IMR-90 (cell line): ENCODE results near the gene AP1S1. TPM values are rescaled to one million over a fixed set of nuclear protein-coding genes. Genes with fewer than 3 reads are reported as not detected.

ENCODE experiments used
- ATAC-seq: fragments of 200-7000 bp; cut with Tn5 transposase; 2 replicates; pipeline ENCODE4 v1.9.1; 2020; ENCODE audit warnings: low read depth, mild to moderate bottlenecking, moderate library complexity
- BruUV-seq: library from RNA; stranded (reverse); fragments of 400-500 nt; replicated peaks from 2 replicates; lab custom pipeline; 2021; lab: Mats Ljungman, UMichigan
- CTCF ChIA-PET: fragments of 300-600 bp; formaldehyde crosslinking; extraction: SDS; loops from one replicate; lab custom pipeline; 2021; ENCODE audit warnings: antibody characterized with exemption; lab: Yijun Ruan, JAX
- POLR2A ChIA-PET: fragments of 300-600 bp; sonication (Branson Sonifier 250); formaldehyde crosslinking; loops from one replicate; lab custom pipeline; 2022; ENCODE audit warnings: antibody characterized with exemption; ENCODE audit not compliant: unreplicated experiment; lab: Charles Lee
- DNase-seq: peaks from one replicate; pipeline ENCODE4 v3.0.0; 2013
- H2AFZ ChIP-seq: replicated peaks from 2 replicates; pipeline ENCODE3; 2013; ENCODE audit warnings: low read length, mild to moderate bottlenecking; ENCODE audit not compliant: poor library complexity
- H2AK5ac ChIP-seq: 2 replicates; pipeline ENCODE4 v1.6.1; 2013; ENCODE audit warnings: low read depth, low read length, inconsistent platforms
- H2AK9ac ChIP-seq: replicated peaks from 2 replicates; pipeline ENCODE3; 2013; ENCODE audit warnings: mild to moderate bottlenecking, low read depth, low read length, moderate library complexity; ENCODE audit not compliant: poor library complexity
- H2BK120ac ChIP-seq: 2 replicates; pipeline ENCODE4 v1.6.1; 2013; ENCODE audit warnings: low read depth, low read length, inconsistent platforms
- H2BK15ac ChIP-seq: 3 replicates; pipeline ENCODE4 v1.6.1; 2013; ENCODE audit warnings: low read depth, low read length, inconsistent platforms
- H2BK20ac ChIP-seq: 2 replicates; pipeline ENCODE4 v1.6.1; 2013; ENCODE audit warnings: low read depth, mild to moderate bottlenecking, inconsistent platforms, low read length, moderate library complexity
- H2BK5ac ChIP-seq: 2 replicates; pipeline ENCODE4 v1.6.1; 2013; ENCODE audit warnings: mild to moderate bottlenecking, low read depth, low read length, inconsistent platforms; ENCODE audit not compliant: poor library complexity, severe bottlenecking
- H3K14ac ChIP-seq: replicated peaks from 2 replicates; pipeline ENCODE4 v1.6.1; 2013; ENCODE audit warnings: low read depth, low read length, inconsistent platforms
- H3K18ac ChIP-seq: 2 replicates; pipeline ENCODE4 v1.6.1; 2013; ENCODE audit warnings: low read depth, low read length, control low read depth
- H3K23ac ChIP-seq: 2 replicates; pipeline ENCODE4 v1.6.1; 2013; ENCODE audit warnings: low read depth, low read length, inconsistent platforms
- H3K27ac ChIP-seq: 2 replicates; pipeline ENCODE4 v1.5.1; 2013; ENCODE audit warnings: mild to moderate bottlenecking, control low read depth, low read length; ENCODE audit not compliant: insufficient read depth
- H3K27me3 ChIP-seq: 2 replicates; pipeline ENCODE4 v1.6.1; 2013; ENCODE audit warnings: low read length; ENCODE audit not compliant: control insufficient read depth, insufficient read depth
- H3K36me3 ChIP-seq: 2 replicates; pipeline ENCODE4 v1.6.1; 2013; ENCODE audit warnings: low read length, mixed read lengths; ENCODE audit not compliant: control insufficient read depth, insufficient read depth
- H3K4ac ChIP-seq: 2 replicates; pipeline ENCODE4 v1.6.1; 2013; ENCODE audit warnings: low read depth, low read length, inconsistent platforms
- H3K4me1 ChIP-seq: 2 replicates; pipeline ENCODE4 v1.6.1; 2013; ENCODE audit warnings: low read length, mixed read lengths; ENCODE audit not compliant: control insufficient read depth, insufficient read depth
- H3K4me2 ChIP-seq: 2 replicates; pipeline ENCODE4 v1.6.1; 2013; ENCODE audit warnings: low read depth, mild to moderate bottlenecking, control low read depth, low read length, moderate library complexity
- H3K4me3 ChIP-seq: 2 replicates; pipeline ENCODE4 v1.5.1; 2013; ENCODE audit warnings: low read depth, mild to moderate bottlenecking, control low read depth, low read length, moderate library complexity; ENCODE audit not compliant: insufficient read depth
- H3K56ac ChIP-seq: 2 replicates; pipeline ENCODE4 v1.6.1; 2013; ENCODE audit warnings: low read length, inconsistent platforms; ENCODE audit not compliant: insufficient read depth; ENCODE audit errors: extremely low read depth
- H3K79me1 ChIP-seq, 2 experiments: 2 replicates each; pipeline ENCODE4 v1.6.1; 2013; ENCODE audit warnings: low read length in 2 of 2, inconsistent platforms in 1 of 2, low read depth in 1 of 2
- H3K9ac ChIP-seq: 2 replicates; pipeline ENCODE4 v1.6.1; 2013; ENCODE audit warnings: low read depth, low read length, control low read depth
- H3K9me1 ChIP-seq: 2 replicates; pipeline ENCODE4 v1.6.1; 2013; ENCODE audit warnings: low read length, inconsistent platforms; ENCODE audit not compliant: insufficient read depth
- H3K9me3 ChIP-seq: 2 replicates; pipeline ENCODE4 v1.6.1; 2013; ENCODE audit warnings: low read length; ENCODE audit not compliant: control insufficient read depth, insufficient read depth
- H4K20me1 ChIP-seq: 2 replicates; pipeline ENCODE4 v1.6.1; 2013; ENCODE audit warnings: low read length, inconsistent platforms; ENCODE audit not compliant: insufficient read depth
- H4K5ac ChIP-seq: 2 replicates; pipeline ENCODE4 v1.6.1; 2013; ENCODE audit warnings: mild to moderate bottlenecking, low read depth, low read length, control low read depth
- H4K8ac ChIP-seq, 2 experiments: 2 replicates each; pipeline ENCODE4 v1.6.1; 2013; ENCODE audit warnings: low read depth in 2 of 2, low read length in 2 of 2, control low read depth in 1 of 2, inconsistent platforms in 1 of 2
- H4K91ac ChIP-seq: 2 replicates; pipeline ENCODE4 v1.6.1; 2013; ENCODE audit warnings: low read depth, low read length, inconsistent platforms; ENCODE audit not compliant: insufficient read depth
- BHLHE40 ChIP-seq: fragments of 150-350 bp; IDR thresholded peaks from 2 replicates; pipeline ENCODE4 v1.6.1; 2016; ENCODE audit warnings: mild to moderate bottlenecking, low read depth, low read length
- MAFK ChIP-seq: IDR thresholded peaks from 2 replicates; pipeline ENCODE4 v1.6.1; 2012; ENCODE audit warnings: low read depth, low read length, improper control_type of control experiment
- MAZ ChIP-seq: IDR thresholded peaks from 2 replicates; pipeline ENCODE4 v1.6.1; 2012; ENCODE audit warnings: low read depth, mild to moderate bottlenecking, low read length, improper control_type of control experiment, moderate library complexity, borderline replicate concordance
- RFX5 ChIP-seq: IDR thresholded peaks from 2 replicates; pipeline ENCODE4 v1.8.0; 2012; ENCODE audit warnings: low read depth, mild to moderate bottlenecking, low read length, moderate library complexity
- SMC3 ChIP-seq: fragments of 150-350 bp; IDR thresholded peaks from 2 replicates; pipeline ENCODE4 v1.6.1; 2016; ENCODE audit warnings: low read depth, mild to moderate bottlenecking, antibody characterized with exemption, low read length, moderate library complexity
- WGBS, 2 experiments: methylation state at CpG; one replicate each; pipeline versions ENCODE4 v1.1.5 to v1.1.7; 2013; ENCODE audit warnings: missing lambda C conversion rate in 2 of 2; ENCODE audit not compliant: insufficient read length in 1 of 2; ENCODE audit errors: extremely low coverage in 2 of 2; 5-methylcytosine and 5-hydroxymethylcytosine counted together
- dilution Hi-C: fragments of 300-500 bp; cut with HindIII; formaldehyde crosslinking; loops from one replicate; pipeline ENCODE4 v1.14.3; 2018; ENCODE audit warnings: low sequenced_read_pairs; ENCODE audit not compliant: unreplicated experiment
- in situ Hi-C: fragments of 300-500 bp; cut with MboI; formaldehyde crosslinking; loops from 3 replicates; pipeline ENCODE4 v1.14.3; 2019; ENCODE audit warnings: low sequenced_read_pairs, inconsistent platforms, mixed read lengths
- intact Hi-C: fragments of 100-400 bp; cut with micrococcal nuclease; formaldehyde crosslinking; loops from 2 replicates; pipeline ENCODE4 v1.10.0; 2022
- polyA plus RNA-seq, 3 experiments: library from polyadenylated mRNA; depleted of rRNA; stranded (reverse); fragments of >200 nt; gene quantifications; 2 replicates each; pipeline ENCODE4 v1.2.3, GENCODE V29; 2012; ENCODE audit warnings: low replicate concordance in 1 of 3
- total RNA-seq: library from RNA; depleted of rRNA; stranded (reverse); fragments of >200 nt; gene quantifications from 2 replicates; pipeline ENCODE4 v1.2.3, GENCODE V29; 2012
- TF ChIP-seq, protein P1 (sequence below): conservative IDR thresholded peaks from 2 replicates; pipeline ENCODE4 v1.5.1; 2012; ENCODE audit warnings: mild to moderate bottlenecking, low read depth, low read length, improper control_type of control experiment

Gene AP1S1
- total and polyA plus RNA-seq, 2 of the 4 experiments (the other 2 are of a cell fraction), result 187 to 295 TPM

DNA sequence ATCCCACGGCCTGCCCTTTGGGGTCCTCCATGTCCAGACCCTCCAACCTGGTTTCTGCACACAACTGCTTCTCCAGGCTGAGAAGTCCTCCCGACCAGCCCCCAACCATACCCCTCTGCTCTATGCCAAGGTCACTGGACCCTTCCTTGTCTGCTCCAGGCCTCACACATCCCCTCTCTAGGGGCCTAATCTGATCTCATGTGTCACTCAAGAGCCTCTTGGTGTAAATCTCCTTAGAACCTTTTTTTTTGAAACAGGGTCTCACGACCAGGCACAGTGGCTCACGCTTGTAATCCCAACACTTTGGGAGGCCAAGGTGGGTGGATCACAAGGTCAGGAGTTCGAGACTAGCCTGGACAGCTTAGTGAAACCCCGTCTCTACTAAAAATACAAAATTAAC lies 44.9 kb upstream of the AP1S1 start:
- no peaks in the 10 kb centered on the region for H3K27me3 ChIP-seq
- DNase-seq, result no peak
- no peak overlapping the region for H4K5ac ChIP-seq
- H3K18ac ChIP-seq, result no peak overlapping the region
- 0 out of 2 replicates have a peak overlapping the region, but pooled peaks have one; percentile 75 for H4K91ac ChIP-seq
- no peak overlapping the region for H3K9ac ChIP-seq
- H3K56ac ChIP-seq, result no peak overlapping the region
- peak overlapping the region; percentile 32; the same call in 1 of the 2 replicates for H2BK20ac ChIP-seq
- H3K4me1 ChIP-seq, result peaks cover 9% of the 10 kb centered on the region
- no peaks in the 10 kb centered on the region for H4K20me1 ChIP-seq
- intact Hi-C loops (no loop called here), in situ Hi-C loops (loop anchor here (25.0 kb wide), 1 partner anchor 672 kb away; the partner anchor contains the start of genes MEPCE, PPP1R35 and ZCWPW1), dilution Hi-C loops (no loop called here)
- H2AK5ac ChIP-seq, result peak overlapping the region; percentile 72; the same call in 1 of the 2 replicates
- 0 out of 2 replicates have a peak overlapping the region, but pooled peaks have one; percentile 7 for H2BK120ac ChIP-seq
- WGBS, 2 experiments, result 63% methylated on average over 1 of the region's 6 CpGs; no CpG with 5 or more reads in 1 of the 2 experiments
- H2BK15ac ChIP-seq, result 0 out of 3 replicates have a peak overlapping the region, but pooled peaks have one; percentile 54
- no peak overlapping the region for H3K23ac ChIP-seq
- BruUV-seq, result no TSS peak
- no peak overlapping the region for H3K27ac ChIP-seq
- H3K14ac ChIP-seq, result no peak overlapping the region
- H2AFZ ChIP-seq, result peak overlapping the region; percentile 75
- ATAC-seq, result no peak
- H3K4me3 ChIP-seq, result no peak overlapping the region
- H3K9me1 ChIP-seq, result peaks cover 15% of the 10 kb centered on the region
- peaks cover 3 to 11% of the 10 kb centered on the region in 2 experiments; a peak in 1 of 4 replicates for H3K79me1 ChIP-seq
- ChIA-PET CTCF (interaction anchor here (1.6 kb wide), 1 partner anchor 8 kb away, joined by 4 read pairs; no protein-coding TSS in a partner anchor), POLR2A (no interaction called here)
- H3K36me3 ChIP-seq, result no peaks in the 10 kb centered on the region
- H3K4ac ChIP-seq, result peak overlapping the region; percentile 71; the same call in 1 of the 2 replicates
- H2AK9ac ChIP-seq, result peak overlapping the region; percentile 61
- TF ChIP-seq MAZ, result no peak
- TF ChIP-seq, protein P1, sequence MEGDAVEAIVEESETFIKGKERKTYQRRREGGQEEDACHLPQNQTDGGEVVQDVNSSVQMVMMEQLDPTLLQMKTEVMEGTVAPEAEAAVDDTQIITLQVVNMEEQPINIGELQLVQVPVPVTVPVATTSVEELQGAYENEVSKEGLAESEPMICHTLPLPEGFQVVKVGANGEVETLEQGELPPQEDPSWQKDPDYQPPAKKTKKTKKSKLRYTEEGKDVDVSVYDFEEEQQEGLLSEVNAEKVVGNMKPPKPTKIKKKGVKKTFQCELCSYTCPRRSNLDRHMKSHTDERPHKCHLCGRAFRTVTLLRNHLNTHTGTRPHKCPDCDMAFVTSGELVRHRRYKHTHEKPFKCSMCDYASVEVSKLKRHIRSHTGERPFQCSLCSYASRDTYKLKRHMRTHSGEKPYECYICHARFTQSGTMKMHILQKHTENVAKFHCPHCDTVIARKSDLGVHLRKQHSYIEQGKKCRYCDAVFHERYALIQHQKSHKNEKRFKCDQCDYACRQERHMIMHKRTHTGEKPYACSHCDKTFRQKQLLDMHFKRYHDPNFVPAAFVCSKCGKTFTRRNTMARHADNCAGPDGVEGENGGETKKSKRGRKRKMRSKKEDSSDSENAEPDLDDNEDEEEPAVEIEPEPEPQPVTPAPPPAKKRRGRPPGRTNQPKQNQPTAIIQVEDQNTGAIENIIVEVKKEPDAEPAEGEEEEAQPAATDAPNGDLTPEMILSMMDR, result no peak
- TF ChIP-seq SMC3, result no peak
- TF ChIP-seq MAFK, result no peak
- TF ChIP-seq RFX5, result no peak
- TF ChIP-seq BHLHE40, result no peak
- no peak overlapping the region for H3K4me2 ChIP-seq
- no peak overlapping the region for H2BK5ac ChIP-seq
- no peak overlapping the region; a peak in 1 of 4 replicates for H4K8ac ChIP-seq
- H3K9me3 ChIP-seq, result no peaks in the 10 kb centered on the region
